Esophagus muscularis mucosa (tissue), 4 donors: ENCODE measurements around the gene MPV17.

ENCODE experiments used
- EP300 ChIP-seq: sonication (generic); formaldehyde crosslinking; IDR thresholded peaks from one replicate; pipeline ENCODE4 v1.6.1; 2017; ENCODE audit warnings: antibody characterized with exemption
- POLR2A ChIP-seq: fragments of 450-650 bp; IDR thresholded peaks from one replicate; pipeline ENCODE4 v1.6.1; 2017; ENCODE audit warnings: antibody characterized with exemption, moderate library complexity, mild to moderate bottlenecking, low read depth
- POLR2AphosphoS5 ChIP-seq, 2 donors: sonication (generic); formaldehyde crosslinking; IDR thresholded peaks; one replicate each; pipeline ENCODE4 v1.6.1; 2017; ENCODE audit warnings: antibody characterized with exemption in 2 of 2
- TF ChIP-seq, protein P1 (sequence below), 3 experiments: fragments of 200-600 bp in 2 of 3; fragments of 450-650 bp in 1 of 3; sonication (generic) in 2 of 3; IDR thresholded peaks; one replicate each; pipeline ENCODE4 v1.5.1; 2017 to 2019; ENCODE audit warnings: antibody characterized with exemption in 3 of 3, mild to moderate bottlenecking in 2 of 3, moderate library complexity in 1 of 3

DNA sequence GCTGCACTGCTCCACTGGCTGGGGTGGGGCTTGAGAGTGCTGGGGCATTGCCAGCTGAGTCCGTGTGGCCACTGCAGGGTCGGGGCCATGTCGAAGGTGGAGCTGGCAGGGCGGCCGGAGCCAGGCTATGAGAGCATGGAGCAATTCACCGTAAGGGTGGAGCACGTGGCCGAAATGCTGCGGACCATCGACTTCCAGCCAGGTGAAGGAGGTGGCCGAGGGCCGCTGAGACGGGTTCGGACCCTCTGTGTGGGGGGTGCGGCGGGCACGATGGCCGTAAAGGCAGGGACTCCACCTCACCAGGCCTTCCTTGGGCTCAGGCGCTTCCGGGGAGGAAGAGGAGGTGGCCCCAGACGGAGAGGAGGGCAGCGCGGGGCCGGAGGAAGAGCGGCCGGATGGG, 16.8 kb downstream of the MPV17 start:
- TF ChIP-seq, protein P1, sequence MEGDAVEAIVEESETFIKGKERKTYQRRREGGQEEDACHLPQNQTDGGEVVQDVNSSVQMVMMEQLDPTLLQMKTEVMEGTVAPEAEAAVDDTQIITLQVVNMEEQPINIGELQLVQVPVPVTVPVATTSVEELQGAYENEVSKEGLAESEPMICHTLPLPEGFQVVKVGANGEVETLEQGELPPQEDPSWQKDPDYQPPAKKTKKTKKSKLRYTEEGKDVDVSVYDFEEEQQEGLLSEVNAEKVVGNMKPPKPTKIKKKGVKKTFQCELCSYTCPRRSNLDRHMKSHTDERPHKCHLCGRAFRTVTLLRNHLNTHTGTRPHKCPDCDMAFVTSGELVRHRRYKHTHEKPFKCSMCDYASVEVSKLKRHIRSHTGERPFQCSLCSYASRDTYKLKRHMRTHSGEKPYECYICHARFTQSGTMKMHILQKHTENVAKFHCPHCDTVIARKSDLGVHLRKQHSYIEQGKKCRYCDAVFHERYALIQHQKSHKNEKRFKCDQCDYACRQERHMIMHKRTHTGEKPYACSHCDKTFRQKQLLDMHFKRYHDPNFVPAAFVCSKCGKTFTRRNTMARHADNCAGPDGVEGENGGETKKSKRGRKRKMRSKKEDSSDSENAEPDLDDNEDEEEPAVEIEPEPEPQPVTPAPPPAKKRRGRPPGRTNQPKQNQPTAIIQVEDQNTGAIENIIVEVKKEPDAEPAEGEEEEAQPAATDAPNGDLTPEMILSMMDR (IDR thresholded peaks at IDR 0.05) = no peak
- no peak for TF ChIP-seq POLR2A
- TF ChIP-seq EP300 = no peak
- no peak for TF ChIP-seq POLR2AphosphoS5 (IDR thresholded peaks at IDR 0.05)
